ENCODE data around the gene MXRA8.

Gene MXRA8

DNA sequence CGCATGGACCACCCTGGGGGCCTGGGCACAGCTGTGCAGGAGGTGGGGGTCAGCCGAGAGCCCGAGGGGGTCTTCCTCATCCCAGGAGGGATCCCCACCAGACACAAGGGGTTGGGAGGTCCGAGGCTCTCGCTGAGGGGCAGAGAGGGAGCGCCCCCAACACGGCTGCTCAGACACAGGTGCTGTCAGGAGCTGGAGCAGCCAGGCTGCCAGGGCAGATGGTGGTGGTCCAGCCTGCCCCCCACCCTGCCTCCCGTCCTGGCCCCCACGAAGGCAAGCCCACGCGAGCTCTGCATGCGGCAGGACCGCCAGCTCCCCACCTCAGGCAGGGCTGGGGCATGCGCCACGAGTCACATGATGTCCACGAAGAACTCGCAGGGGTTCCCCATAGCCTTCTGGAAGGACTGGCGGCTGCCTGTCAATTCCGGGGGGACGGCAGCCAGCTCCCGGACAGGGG is 22.5 kb downstream of the MXRA8 start:
- no peak overlapping the region for H3K27ac ChIP-seq
- no peak for TF ChIP-seq ZFX (IDR thresholded peaks at IDR 0.05; ENCODE audit: borderline replicate concordance)
- TF ChIP-seq, protein P1, sequence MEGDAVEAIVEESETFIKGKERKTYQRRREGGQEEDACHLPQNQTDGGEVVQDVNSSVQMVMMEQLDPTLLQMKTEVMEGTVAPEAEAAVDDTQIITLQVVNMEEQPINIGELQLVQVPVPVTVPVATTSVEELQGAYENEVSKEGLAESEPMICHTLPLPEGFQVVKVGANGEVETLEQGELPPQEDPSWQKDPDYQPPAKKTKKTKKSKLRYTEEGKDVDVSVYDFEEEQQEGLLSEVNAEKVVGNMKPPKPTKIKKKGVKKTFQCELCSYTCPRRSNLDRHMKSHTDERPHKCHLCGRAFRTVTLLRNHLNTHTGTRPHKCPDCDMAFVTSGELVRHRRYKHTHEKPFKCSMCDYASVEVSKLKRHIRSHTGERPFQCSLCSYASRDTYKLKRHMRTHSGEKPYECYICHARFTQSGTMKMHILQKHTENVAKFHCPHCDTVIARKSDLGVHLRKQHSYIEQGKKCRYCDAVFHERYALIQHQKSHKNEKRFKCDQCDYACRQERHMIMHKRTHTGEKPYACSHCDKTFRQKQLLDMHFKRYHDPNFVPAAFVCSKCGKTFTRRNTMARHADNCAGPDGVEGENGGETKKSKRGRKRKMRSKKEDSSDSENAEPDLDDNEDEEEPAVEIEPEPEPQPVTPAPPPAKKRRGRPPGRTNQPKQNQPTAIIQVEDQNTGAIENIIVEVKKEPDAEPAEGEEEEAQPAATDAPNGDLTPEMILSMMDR (IDR thresholded peaks at IDR 0.05) = no peak

DNA sequence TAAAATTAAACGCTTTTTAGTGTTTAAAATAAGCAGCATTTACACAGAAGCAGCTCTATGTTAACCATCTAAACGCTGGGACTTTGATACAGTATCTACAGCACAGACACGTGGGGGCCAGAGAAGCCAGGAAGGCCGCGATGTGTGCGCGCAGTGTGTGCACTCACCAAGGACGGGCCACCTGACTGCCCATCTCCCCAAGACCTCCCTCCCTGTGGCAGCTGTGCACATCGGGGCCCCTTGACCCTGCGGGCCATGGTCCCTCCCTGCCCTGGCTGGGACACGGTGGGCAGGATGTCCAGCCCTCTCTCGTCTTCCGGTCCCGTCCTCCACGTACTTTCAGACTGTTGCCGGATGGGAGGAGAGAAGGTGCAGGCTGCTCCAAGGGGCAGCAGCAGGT is 23.1 kb downstream of the MXRA8 start:
- no peak for TF ChIP-seq ZFX (IDR thresholded peaks at IDR 0.05; ENCODE audit: borderline replicate concordance)
- TF ChIP-seq, protein P1 (IDR thresholded peaks at IDR 0.05) = no peak
- H3K27ac ChIP-seq = no peak overlapping the region; the same call in 1 of the 2 replicates

DNA sequence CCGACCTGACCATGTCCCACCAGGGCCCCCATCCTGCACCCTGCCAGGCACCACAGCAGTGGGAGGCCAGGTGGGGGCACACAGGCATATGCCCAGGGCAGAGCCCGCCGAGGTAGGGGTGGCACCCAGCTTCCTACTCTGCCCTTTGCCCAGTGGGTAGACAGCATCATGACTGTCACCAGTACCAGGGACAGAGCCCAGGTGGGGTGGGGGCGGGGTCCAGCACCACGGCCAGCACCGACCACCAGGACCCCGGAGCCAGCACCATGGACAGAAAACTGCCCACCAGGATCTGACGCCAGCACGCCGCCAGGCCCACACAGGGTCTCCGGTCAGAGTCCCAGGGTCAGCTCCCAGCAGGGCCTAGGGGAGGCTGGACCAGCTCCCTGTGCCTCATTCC is 23.5 kb downstream of the MXRA8 start:
- TF ChIP-seq ZFX (IDR thresholded peaks at IDR 0.05; ENCODE audit: borderline replicate concordance) = no peak
- TF ChIP-seq, protein P1 (IDR thresholded peaks at IDR 0.05) = no peak
- peak overlapping the region; percentile 75; the same call in 1 of the 2 replicates for H3K27ac ChIP-seq

DNA sequence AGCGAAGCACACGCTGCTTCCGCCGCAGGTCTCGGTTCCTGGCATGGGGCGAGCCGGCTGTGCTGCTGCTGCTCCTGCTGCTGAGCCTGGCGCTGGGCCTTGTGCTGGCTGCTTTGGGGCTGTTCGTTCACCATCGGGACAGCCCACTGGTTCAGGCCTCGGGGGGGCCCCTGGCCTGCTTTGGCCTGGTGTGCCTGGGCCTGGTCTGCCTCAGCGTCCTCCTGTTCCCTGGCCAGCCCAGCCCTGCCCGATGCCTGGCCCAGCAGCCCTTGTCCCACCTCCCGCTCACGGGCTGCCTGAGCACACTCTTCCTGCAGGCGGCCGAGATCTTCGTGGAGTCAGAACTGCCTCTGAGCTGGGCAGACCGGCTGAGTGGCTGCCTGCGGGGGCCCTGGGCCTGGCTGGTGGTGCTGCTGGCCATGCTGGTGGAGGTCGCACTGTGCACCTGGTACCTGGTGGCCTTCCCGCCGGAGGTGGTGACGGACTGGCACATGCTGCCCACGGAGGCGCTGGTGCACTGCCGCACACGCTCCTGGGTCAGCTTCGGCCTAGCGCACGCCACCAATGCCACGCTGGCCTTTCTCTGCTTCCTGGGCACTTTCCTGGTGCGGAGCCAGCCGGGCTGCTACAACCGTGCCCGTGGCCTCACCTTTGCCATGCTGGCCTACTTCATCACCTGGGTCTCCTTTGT is 24.7 kb downstream of the MXRA8 start:
- H3K27ac ChIP-seq = peak overlapping the region; percentile 75
- TF ChIP-seq ZFX (IDR thresholded peaks at IDR 0.05; ENCODE audit: borderline replicate concordance) = no peak
- TF ChIP-seq, protein P1 (IDR thresholded peaks at IDR 0.05) = no peak

DNA sequence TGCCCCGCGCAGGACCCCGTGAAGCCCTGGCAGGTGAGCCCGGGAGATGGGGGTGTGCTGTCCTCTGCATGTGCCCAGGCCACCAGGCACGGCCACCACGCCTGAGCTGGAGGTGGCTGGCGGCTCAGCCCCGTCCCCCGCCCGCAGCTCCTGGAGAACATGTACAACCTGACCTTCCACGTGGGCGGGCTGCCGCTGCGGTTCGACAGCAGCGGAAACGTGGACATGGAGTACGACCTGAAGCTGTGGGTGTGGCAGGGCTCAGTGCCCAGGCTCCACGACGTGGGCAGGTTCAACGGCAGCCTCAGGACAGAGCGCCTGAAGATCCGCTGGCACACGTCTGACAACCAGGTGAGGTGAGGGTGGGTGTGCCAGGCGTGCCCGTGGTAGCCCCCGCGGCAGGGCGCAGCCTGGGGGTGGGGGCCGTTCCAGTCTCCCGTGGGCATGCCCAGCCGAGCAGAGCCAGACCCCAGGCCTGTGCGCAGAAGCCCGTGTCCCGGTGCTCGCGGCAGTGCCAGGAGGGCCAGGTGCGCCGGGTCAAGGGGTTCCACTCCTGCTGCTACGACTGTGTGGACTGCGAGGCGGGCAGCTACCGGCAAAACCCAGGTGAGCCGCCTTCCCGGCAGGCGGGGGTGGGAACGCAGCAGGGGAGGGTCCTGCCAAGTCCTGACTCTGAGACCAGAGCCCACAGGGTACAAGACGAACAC is 25.4 kb downstream of the MXRA8 start:
- TF ChIP-seq ZFX (IDR thresholded peaks at IDR 0.05; ENCODE audit: borderline replicate concordance) = no peak
- TF ChIP-seq, protein P1 (IDR thresholded peaks at IDR 0.05) = no peak
- H3K27ac ChIP-seq = peak overlapping the region; percentile 75

DNA sequence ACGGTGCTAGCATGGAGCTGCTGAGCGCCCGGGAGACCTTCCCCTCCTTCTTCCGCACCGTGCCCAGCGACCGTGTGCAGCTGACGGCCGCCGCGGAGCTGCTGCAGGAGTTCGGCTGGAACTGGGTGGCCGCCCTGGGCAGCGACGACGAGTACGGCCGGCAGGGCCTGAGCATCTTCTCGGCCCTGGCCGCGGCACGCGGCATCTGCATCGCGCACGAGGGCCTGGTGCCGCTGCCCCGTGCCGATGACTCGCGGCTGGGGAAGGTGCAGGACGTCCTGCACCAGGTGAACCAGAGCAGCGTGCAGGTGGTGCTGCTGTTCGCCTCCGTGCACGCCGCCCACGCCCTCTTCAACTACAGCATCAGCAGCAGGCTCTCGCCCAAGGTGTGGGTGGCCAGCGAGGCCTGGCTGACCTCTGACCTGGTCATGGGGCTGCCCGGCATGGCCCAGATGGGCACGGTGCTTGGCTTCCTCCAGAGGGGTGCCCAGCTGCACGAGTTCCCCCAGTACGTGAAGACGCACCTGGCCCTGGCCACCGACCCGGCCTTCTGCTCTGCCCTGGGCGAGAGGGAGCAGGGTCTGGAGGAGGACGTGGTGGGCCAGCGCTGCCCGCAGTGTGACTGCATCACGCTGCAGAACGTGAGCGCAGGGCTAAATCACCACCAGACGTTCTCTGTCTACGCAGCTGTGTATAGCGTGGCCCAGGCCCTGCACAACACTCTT is 26.2 kb downstream of the MXRA8 start:
- TF ChIP-seq ZFX (IDR thresholded peaks at IDR 0.05; ENCODE audit: borderline replicate concordance) = no peak
- TF ChIP-seq, protein P1 (IDR thresholded peaks at IDR 0.05) = no peak
- peak overlapping the region; percentile 75 for H3K27ac ChIP-seq
